GM18520 (cell line): ENCODE results near the gene HSPB2.
"Not testable (repeated sequence)": the region's sequence is repeated elsewhere in the genome, so short reads cannot be mapped to it uniquely, and the experiment has no call there.

Experiments used
- ATAC-seq: cut with Tn5 transposase; IDR thresholded peaks from one replicate; pipeline ENCODE4 v1.9.1; 2021; ENCODE audit not compliant: unreplicated experiment

HSPB2 gene, protein sequence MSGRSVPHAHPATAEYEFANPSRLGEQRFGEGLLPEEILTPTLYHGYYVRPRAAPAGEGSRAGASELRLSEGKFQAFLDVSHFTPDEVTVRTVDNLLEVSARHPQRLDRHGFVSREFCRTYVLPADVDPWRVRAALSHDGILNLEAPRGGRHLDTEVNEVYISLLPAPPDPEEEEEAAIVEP

DNA sequence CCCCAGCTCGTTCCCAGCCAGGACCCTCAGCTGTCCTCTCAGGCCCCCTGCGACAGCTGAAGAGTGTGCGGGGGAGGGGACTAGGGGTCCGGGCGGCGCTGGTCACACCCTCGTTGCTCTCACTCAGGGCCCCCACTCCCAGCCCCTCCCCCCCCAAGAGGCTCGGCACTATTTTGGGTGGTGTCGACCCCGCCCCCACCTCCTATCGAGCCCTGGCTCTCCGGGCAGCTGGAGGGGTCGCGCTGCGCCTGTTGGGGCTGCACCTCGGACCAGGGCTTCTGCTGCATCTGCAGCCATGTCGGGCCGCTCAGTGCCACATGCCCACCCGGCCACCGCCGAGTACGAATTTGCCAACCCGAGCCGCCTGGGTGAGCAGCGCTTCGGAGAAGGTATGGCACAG, at the start of gene HSPB2:
TSS of gene HSPB2 (plus strand) at position 200 of the 400 bp plus-strand sequence. CDS start at position 296, 96 bp downstream.
- no peak for ATAC-seq

DNA sequence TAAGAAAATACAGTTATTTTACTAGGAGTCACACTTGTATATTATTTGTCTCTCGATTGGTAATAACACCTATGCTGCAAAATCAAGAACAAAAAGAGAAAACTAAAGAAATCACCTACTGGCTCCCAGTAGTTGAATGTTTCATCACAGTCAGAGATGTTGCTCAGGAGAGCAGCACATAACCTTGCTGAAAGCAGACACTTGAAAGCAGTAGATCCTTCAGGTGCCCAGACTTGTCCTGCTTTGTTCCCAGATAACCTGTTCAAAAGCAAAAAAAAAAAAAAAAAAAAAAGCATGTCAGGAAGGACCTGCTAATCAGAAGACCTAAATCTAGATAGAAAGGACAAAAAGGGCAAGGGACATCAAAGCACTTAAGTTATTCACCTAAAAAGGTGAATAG, 42.4 kb upstream of the HSPB2 start:
- no peak for ATAC-seq

DNA sequence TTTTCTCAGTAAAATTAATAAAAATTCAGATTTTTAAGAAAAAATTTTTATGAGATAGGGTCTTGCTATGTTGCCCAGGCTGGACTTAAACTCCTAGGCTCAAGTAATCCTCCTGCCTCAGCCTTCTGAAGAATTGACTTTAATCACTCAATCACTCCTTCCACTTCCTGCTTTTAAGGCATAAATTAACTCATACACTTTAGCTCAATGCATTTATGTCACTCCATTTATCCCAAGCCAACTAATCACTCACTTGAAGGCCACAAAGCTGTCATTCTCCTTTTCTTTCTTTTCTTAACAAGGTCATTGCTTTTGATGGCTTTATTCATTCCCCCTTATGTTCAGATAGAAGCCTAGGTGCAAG, 42.0 kb upstream of the HSPB2 start:
- peak; percentile 6 for ATAC-seq

DNA sequence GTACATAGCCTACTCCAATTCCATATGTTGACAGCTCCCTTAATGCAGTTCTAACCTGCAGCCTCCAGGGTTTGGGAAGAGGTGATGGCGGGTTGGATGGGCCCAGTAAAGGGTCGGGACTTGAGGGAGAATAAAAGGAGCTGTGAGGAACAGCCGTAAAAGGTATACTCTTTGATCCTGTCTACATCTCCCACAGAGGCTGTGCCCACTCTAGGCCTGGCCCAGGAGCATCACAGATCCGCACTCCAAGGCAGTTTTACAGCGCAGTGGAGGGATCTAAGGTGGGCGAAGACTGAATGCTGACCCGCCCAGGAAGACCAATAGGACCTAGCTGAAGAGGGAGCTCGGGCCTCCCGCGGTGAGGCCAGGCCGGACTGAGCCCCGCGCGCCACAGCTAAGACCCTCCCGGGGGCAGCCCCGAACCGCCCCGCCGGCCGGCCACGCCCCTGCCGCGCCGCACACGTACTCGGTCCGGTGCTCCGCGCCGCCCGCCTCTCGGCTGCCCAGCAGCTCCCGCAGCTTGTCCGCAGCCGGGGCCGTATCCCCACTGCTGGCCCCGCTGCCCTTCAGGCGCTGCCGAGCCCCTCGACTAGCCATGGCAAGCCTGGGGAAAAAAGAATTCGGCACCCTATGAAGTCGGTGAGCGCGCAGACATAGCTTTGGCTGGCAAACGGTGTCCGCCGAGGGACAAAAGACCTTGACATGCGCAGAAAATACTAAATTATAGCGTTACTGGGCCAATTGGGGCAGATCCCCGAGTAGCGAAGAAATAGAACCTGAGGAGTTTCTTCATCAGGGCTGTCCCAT, 41.4 kb upstream of the HSPB2 start, which contains the start of gene ALG9:
TSS of gene ALG9 (minus strand) at position 696 of the 807 bp plus-strand sequence. CDS start at position 597, 99 bp downstream.
- peak; percentile 74 for ATAC-seq

DNA sequence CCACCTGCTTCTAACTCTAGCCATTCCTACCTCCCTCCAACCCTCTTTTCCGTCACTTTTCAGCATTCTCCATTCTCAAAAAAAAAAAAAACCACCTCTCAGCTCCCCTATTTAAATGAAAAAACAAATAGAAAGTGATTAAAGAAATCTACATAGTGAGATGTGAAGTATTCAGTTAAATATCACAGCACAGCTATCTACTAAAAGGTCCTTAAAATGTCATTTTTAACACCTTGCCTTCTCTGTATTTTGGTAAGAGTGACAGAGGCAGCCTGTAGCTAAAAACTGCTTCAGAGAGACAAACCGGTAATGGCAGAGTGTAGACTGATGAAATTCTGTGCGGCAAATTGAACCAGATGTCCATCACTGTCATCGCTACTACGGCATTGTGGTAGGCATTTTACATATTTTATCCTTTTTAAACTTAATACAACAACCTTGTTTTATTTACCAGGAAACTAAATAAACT, 40.8 kb upstream of the HSPB2 start:
- no peak for ATAC-seq

DNA sequence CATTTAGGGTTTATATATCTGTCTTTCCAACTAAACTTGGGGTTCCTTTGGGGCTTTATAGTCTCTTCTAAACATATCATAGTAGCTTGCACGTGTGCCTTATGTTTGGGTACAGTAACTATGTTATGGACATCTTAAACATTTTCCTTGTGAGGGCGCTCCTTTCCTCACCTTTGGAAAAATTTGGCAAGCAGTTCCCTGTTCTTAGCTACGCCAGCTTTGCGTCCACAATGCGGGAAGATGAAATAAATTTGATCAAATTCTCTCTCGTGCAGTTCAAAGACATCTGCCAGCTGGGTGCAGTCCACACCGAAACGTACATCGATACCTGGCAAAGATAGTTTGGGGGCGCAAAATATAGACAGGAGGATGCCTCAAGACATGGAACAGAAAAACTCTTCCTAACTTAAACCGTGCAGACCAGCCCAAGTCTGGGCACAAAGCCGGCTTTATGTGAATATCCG, 34.1 kb upstream of the HSPB2 start:
- ATAC-seq: no peak

DNA sequence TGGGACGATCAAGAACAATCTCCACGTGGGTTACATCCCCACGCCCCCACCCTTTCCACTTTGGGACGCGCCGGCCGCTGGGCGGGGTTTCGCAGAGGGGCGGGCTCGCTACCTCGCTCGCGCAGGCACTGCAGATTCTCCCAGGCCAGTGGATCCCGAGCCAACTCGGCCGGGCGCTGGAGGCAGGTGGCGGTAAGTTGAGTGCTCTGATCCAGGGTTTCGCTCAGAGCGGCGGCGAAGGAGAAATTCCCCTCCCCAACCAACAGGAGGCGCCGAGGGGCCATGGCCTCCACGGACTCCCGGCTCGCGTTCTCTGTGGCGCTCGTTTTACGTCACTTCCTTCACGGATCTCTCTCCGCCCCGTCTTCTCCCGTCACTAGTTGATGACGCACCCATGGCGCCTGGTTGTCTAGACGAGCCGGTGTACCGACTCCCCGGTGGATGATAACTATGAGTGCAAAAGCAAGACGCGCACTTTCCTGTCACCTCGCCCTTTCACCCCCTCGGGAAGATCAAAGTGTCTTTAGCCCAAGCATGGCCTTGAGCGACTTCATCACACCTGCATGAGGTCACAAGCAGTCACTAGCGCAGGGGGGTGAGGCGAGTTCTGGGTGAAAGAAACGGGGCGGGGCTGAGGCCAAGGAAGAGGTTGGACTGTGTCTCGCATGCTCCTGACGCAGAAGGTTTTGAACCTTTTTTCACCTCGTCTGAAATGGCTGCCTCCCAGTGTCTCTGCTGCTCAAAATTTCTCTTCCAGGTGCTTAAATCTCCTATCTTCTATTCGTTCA, 33.5 kb upstream of the HSPB2 start, which contains the start of the genes CFAP68 and FDXACB1:
TSS of gene CFAP68 (plus strand) at position 693 of the 788 bp plus-strand sequence. CDS start at position 713, 20 bp downstream.
TSS of gene FDXACB1 (minus strand) at position 317 of the 788 bp plus-strand sequence. CDS start at position 284, 33 bp downstream.
- ATAC-seq: peak; percentile 84

DNA sequence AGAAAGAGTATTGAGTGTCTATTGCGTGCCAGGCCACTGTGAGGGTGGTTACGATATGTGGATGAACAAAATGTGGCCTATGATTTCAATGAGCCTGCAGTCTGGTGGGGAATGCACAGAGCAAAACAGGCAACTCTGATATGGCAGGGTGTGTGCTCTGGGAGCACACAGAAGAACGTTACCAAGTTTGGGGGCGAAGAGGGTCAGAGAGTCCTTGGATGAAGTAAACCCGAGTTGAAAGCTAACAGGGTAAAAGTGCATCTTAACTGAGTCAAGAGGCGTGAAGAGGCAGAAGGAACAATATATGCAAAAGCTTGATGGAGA, 32.9 kb upstream of the HSPB2 start:
- no peak for ATAC-seq

DNA sequence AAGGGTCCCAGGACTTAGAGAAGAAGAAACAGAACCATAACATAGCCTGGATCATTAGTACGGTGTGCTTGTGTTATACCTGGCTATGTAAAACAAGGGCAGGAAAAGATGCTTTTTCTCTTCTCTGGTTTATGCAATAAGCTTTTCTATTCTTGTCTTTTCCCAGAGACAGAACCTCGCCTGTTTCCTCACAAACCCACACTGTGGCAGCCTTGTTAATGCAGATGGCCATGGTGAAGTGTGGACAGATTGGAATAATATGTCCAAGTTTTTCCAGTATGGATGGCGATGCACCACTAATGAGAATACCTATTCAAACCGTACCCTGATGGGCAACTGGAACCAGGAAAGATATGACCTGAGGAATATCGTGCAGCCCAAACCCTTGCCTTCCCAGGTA, 30.3 kb upstream of the HSPB2 start:
- ATAC-seq: no peak

DNA sequence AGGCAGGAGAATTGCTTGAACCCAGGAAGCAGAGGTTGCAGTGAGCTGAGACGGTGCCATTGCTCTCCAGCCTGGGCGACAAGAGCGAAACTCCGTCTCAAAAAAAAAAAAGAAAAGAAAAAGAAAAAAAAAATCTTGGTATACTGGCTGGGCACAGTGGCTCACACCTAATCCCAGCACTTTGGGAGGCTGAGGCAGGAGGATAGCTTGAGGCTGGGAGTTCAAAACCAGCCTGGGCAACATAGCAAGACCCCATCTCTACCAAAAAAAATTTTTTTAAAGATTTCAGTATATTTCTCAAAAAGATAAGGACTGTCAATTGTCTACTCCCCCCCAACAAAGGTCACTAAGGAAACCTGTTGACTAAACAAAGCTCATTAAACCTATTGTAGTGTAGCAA, 27.5 kb upstream of the HSPB2 start:
- not testable (repeated sequence) for ATAC-seq

DNA sequence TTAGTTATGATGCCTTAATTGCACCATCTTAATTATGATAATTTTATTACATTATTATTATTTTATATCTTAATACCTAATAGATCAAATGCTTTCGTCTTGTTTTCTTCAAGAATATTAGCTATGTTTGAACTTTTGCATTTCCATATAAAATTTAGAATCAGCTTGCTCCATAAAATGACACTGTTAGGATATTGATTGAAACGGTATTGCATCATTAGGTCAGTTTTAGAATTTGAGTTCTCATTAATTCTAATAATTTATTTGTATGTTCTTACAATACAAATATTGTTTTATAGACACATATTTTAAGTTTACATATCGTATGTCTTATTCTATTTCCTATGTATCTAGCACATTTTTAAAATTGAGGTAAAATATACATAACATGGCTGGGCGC, 26.5 kb upstream of the HSPB2 start:
- no peak for ATAC-seq

DNA sequence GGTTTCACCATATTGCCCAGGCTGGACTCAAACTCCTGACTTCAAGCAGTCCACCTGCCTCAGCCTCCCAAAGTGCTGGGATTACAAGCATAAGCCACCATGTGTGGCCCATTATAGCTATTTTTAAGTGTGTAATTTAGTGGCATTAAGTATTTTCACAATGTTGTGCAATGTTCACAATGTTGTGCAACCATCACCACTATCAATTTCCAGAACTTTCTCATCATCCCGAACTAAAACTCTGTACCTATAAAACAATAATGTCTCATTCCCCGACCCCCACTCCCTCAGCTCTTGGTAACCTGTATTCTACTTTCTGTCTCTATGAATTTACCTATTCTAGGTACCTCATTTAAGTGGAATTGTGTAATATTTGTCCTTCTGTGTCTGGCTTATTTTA, 25.7 kb upstream of the HSPB2 start:
- ATAC-seq: no peak

DNA sequence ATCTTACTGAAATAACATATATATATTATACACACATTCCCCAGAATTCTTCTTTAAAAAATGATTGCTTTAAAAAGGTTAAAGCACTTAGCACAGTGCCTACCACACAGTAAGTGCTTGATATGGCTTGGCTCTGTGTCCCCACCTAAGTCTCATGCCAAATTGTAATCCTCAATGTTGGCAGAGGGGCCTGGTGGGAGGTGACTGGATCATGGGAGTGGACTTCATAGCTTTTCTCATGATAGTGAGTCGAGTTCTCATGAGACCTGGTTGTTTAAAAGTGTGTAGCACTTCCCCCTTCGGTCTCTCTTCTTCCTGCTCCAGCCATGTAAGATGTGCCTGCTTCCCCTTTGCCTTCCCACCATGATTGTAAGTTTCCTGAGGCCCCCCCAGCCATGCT, 7.1 kb upstream of the HSPB2 start:
- no peak for ATAC-seq

DNA sequence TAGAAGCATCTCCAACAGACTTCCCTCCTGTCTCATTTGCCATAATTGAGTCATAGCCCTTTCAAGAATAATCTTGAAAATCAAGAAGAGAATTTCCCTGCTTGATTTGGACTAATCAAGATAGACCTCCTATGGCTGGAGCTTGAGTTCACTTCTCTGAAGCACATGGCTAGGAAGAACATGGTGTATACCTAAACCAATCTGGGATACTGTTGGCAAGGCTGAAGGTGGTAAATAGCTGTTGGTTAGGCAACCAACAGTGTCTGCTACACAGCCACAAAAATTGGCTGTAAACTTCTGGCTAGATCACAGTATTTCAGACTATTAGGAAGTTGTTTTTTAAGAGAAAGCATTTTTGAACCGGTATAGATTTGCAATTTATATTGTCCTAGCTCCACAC, 5.9 kb upstream of the HSPB2 start:
- no peak for ATAC-seq

DNA sequence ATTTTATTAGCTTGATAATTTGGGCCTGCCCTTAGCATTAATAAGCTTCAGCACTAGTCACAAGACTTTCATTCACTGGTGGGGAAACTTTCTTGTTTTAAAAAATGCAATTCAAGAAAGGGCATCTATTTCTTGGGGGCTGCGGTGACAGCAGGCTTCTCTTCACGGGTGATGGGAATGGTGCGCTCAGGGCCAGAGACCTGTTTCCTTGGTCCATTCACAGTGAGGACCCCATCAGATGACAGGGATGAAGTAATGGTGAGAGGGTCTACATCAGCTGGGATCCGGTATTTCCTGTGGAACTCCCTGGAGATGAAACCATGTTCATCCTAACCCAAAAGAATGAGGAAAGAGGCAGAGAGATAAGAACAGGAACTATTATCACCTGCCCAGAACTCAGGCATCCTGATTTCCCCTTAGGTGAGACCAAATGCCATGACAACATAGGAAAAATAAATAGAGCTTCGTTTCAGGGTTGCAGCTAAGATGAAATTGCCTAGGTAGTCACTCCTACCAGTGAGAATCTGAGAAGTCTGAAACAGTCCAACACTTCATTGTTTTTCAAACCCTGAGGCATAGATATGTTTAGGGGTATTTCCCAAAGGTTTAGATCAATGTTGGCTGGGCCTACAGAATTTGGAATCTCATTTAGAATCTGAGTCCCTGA, 3.8 kb upstream of the HSPB2 start:
- ATAC-seq: no peak

DNA sequence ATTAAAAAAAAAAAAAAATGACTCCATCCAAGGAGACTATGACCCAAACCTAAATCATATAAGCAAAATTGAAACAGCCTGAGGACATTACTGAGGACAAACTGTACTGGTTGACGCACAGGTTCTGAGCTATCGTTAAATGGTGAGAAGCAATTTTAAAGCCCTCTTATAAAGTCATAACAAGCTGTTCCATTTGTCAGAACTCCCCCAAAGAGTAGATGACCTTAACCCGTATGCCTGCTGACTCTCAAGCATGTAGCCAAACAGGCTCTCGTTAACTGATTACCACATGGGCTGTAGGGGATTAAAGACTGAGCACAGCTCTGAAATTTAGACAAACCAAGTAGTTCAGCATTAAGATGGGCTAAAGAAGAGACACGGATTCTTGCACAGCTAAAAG, 3.2 kb upstream of the HSPB2 start:
- ATAC-seq: no peak

DNA sequence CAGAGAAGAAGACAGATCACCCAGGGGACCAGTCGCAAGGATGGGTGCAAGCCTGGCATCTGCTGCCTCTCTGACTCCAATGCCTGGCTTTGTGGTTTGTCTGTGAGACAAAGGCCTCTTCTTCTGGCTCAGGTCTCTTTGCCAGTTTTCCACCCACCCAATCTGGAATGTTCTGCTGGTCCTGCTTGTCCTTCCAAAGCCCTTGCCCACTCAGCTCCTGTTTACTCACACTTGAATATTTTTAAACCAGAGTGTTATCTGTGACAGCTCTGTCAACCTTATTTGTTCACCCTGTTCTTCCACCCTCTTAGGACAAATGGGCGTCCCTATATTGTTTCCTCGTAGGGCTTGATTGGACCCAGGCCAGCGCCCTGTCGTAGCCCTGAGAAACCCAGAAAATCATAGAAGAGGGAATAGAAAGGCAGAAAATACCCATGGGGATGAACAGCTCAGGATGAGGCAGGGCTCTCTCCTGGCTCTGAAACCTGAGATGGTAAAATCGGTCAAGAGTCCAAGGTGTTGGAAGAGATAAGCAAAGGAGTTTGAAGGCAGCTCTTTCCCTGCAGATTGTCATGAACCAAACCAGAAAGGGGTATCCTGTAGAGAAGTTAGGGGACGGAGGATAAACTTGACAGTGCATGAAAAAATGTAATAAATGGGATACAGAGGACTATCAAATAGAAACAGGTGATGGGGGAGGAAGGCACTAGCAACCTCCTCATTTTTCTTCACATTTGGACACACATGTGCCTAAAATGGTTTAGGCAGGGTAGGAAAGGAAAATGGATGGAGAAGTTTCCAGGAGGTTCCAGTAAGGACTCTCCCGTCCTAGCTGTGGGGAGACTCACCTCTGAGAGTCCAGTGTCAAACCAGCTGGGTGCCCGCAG, 1.6 kb upstream of the HSPB2 start:
- ATAC-seq: no peak

DNA sequence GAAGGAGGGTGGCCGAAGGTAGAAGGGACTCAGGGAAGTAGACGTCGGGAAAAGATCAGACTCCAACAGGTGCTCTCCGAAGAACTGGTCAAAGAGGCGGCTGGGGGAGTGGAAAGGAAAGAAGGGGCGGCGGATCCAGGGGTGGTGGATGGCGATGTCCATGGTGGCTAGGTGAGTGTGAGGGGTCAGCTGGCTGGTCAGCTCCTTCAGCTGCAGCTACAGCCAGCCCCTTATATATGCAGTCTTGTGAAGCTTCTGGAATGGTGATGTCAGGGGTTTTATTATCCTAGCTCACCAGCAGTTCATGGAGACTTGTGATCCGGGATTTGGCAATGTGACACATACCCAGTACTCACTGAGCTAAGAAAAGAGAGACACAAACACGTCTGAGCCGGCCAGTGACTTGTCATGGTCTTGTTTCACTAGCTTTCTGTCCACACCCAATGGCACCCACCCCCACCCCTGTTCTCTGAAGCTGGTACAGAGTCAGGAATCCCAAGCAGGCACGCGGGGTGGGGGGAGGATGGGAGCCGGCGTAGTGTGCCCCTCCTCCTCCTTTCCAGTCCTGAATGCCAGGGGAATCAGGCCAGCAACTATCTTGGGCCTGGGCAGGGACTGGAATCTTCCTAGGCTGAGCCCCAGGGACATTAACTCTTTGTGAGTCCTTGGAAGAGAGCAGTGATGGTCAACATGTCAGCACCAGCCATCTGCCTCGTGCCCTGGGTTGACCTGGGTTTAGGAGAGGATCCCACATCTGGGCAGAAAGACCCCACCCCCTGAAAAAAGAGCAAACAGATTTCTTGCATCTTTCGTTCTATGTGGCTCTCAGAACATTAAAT, 752 bp upstream of the HSPB2 start, which contains the start of gene CRYAB:
TSS of gene CRYAB (minus strand) at position 208 of the 839 bp plus-strand sequence. CDS start at position 162, 46 bp downstream.
- no peak for ATAC-seq
